ENCODE measurements around the gene KRT8. TPM values are rescaled to one million over a fixed set of nuclear protein-coding genes. Genes with fewer than 3 reads are reported as not detected.

KRT8 gene
- total RNA-seq, 1 experiment from 2014 or later, result 179 TPM

- no peak for TF ChIP-seq CTCF (IDR thresholded peaks at IDR 0.05; ENCODE audit: unreplicated experiment)
- CTCF ChIA-PET, result interaction anchor here (0.8 to 2.9 kb wide), 2 partner anchors 36 to 549 kb away, joined by 3 to 13 read pairs; no protein-coding TSS in a partner anchor
Observed at GRCh38 chr12:52920937-52921336, 16.1 kb upstream of the KRT8 start.

GRCh38 chr12:52918784-52919183 lies 13.9 kb upstream of the KRT8 start:
- Mint-ChIP-seq H3K4me3 (ENCODE audit: unreplicated experiment) (no peak overlapping the region), H3K27me3 (ENCODE audit: insufficient read depth, unreplicated experiment) (peaks cover 23% of the 10 kb centered on the region), H3K9me3 (ENCODE audit: unreplicated experiment) (peaks cover 7% of the 10 kb centered on the region), H3K4me1 (ENCODE audit: insufficient read depth, unreplicated experiment) (peaks cover 6% of the 10 kb centered on the region), H3K27ac (ENCODE audit: low read depth, unreplicated experiment) (no peak overlapping the region), H3K36me3 (ENCODE audit: insufficient read depth, unreplicated experiment) (no peaks in the 10 kb centered on the region)
- POLR2A ChIA-PET, result interaction anchor here (0.6 to 1.4 kb wide), 3 partner anchors 10 to 711 kb away, joined by 3 to 4 read pairs (median 3); no protein-coding TSS in a partner anchor
- no TSS peak for BruUV-seq (replicated peaks)
- DNase-seq (ENCODE audit: unreplicated experiment), result no peak
- CTCF ChIA-PET, result interaction anchor here (0.7 to 2.4 kb wide), 3 partner anchors 20 to 62 kb away, joined by 3 to 8 read pairs (median 3); no protein-coding TSS in a partner anchor
- intact Hi-C loops (cut with micrococcal nuclease), result no loop called here
- no peak for TF ChIP-seq CTCF (IDR thresholded peaks at IDR 0.05; ENCODE audit: unreplicated experiment)

More at GRCh38 chr12:52920937-52921336, 16.1 kb upstream of the KRT8 start:
- H3K4me1 Mint-ChIP-seq (ENCODE audit: insufficient read depth, unreplicated experiment), result peaks cover 10% of the 10 kb centered on the region
- H3K27ac Mint-ChIP-seq (ENCODE audit: low read depth, unreplicated experiment), result no peak overlapping the region
- intact Hi-C loops (cut with micrococcal nuclease), result no loop called here
- peaks cover 7% of the 10 kb centered on the region for H3K9me3 Mint-ChIP-seq (ENCODE audit: unreplicated experiment)
- H3K4me3 Mint-ChIP-seq (ENCODE audit: unreplicated experiment), result no peak overlapping the region
- POLR2A ChIA-PET, result interaction anchor here (0.6 kb wide), 1 partner anchor 275 kb away, joined by 3 read pairs; no protein-coding TSS in a partner anchor
- BruUV-seq (replicated peaks), result no TSS peak
- no peaks in the 10 kb centered on the region for H3K36me3 Mint-ChIP-seq (ENCODE audit: insufficient read depth, unreplicated experiment)
- no peak for DNase-seq (ENCODE audit: unreplicated experiment)
- H3K27me3 Mint-ChIP-seq (ENCODE audit: insufficient read depth, unreplicated experiment), result peaks cover 16% of the 10 kb centered on the region

- Mint-ChIP-seq H3K4me1 (ENCODE audit: insufficient read depth, unreplicated experiment) (peaks cover 6% of the 10 kb centered on the region), H3K9me3 (ENCODE audit: unreplicated experiment) (peaks cover 7% of the 10 kb centered on the region), H3K27ac (ENCODE audit: low read depth, unreplicated experiment) (no peak overlapping the region), H3K4me3 (ENCODE audit: unreplicated experiment) (no peak overlapping the region), H3K36me3 (ENCODE audit: insufficient read depth, unreplicated experiment) (no peaks in the 10 kb centered on the region), H3K27me3 (ENCODE audit: insufficient read depth, unreplicated experiment) (peaks cover 23% of the 10 kb centered on the region)
- TF ChIP-seq CTCF (IDR thresholded peaks at IDR 0.05; ENCODE audit: unreplicated experiment), result no peak
- BruUV-seq (replicated peaks), result no TSS peak
- CTCF ChIA-PET, result interaction anchor here (0.7 to 2.4 kb wide), 3 partner anchors 21 to 62 kb away, joined by 3 to 8 read pairs (median 3); no protein-coding TSS in a partner anchor
- POLR2A ChIA-PET, result interaction anchor here (0.6 to 1.4 kb wide), 3 partner anchors 9 to 710 kb away, joined by 3 to 4 read pairs (median 3); no protein-coding TSS in a partner anchor
- no peak for DNase-seq (ENCODE audit: unreplicated experiment)
- intact Hi-C loops (cut with micrococcal nuclease), result no loop called here
Observed at GRCh38 chr12:52918351-52918750, 13.5 kb upstream of the KRT8 start.

- Mint-ChIP-seq H3K4me1 (ENCODE audit: insufficient read depth, unreplicated experiment) (peaks cover 6% of the 10 kb centered on the region), H3K9me3 (ENCODE audit: unreplicated experiment) (peaks cover 7% of the 10 kb centered on the region), H3K4me3 (ENCODE audit: unreplicated experiment) (no peak overlapping the region), H3K27ac (ENCODE audit: low read depth, unreplicated experiment) (no peak overlapping the region), H3K27me3 (ENCODE audit: insufficient read depth, unreplicated experiment) (peaks cover 23% of the 10 kb centered on the region), H3K36me3 (ENCODE audit: insufficient read depth, unreplicated experiment) (no peaks in the 10 kb centered on the region)
- POLR2A ChIA-PET, result interaction anchor here (1.4 kb wide), 1 partner anchor 9 kb away, joined by 4 read pairs; no protein-coding TSS in a partner anchor
- no peak for TF ChIP-seq CTCF (IDR thresholded peaks at IDR 0.05; ENCODE audit: unreplicated experiment)
- CTCF ChIA-PET, result interaction anchor here (2.4 kb wide), 1 partner anchor 63 kb away, joined by 8 read pairs; no protein-coding TSS in a partner anchor
- DNase-seq (ENCODE audit: unreplicated experiment), result no peak
- intact Hi-C loops (cut with micrococcal nuclease), result no loop called here
- BruUV-seq (replicated peaks), result no TSS peak
Observed at GRCh38 chr12:52917800-52918199, 12.9 kb upstream of the KRT8 start.
